PC-3 (cell line): ENCODE measurements around the gene RNASEH2B. TPM values are rescaled to one million over a fixed set of nuclear protein-coding genes. Genes with fewer than 3 reads are reported as not detected.

Experiments used
- ATAC-seq: fragments of 200-7000 bp; cut with Tn5 transposase; 2 replicates; pipeline ENCODE4 v1.9.1; 2020; ENCODE audit warnings: mild to moderate bottlenecking, moderate library complexity
- BruUV-seq: library from RNA; stranded (reverse); fragments of 400-500 nt; replicated peaks from 2 replicates; lab custom pipeline; 2021; lab: Mats Ljungman, UMichigan
- CTCF ChIA-PET: fragments of 300-600 bp; sonication (Branson Sonifier 250); formaldehyde crosslinking; loops from one replicate; lab custom pipeline; 2022; ENCODE audit warnings: antibody characterized with exemption; lab: Charles Lee
- POLR2A ChIA-PET: fragments of 300-600 bp; sonication (Branson Sonifier 250); formaldehyde crosslinking; loops from one replicate; lab custom pipeline; 2022; ENCODE audit warnings: antibody characterized with exemption; ENCODE audit not compliant: unreplicated experiment; lab: Charles Lee
- DNase-seq: peaks from one replicate; pipeline ENCODE4 v3.0.0-alpha.2; 2015
- H2AFZ ChIP-seq: fragments of 300-600 bp; sonication (generic); 2 replicates; pipeline ENCODE4 v1.6.0; 2016; ENCODE audit warnings: antibody characterized with exemption, low read length
- H3F3A ChIP-seq: fragments of 300-600 bp; sonication (generic); one replicate; pipeline ENCODE4 v1.6.0; 2017; ENCODE audit warnings: antibody characterized with exemption, low read length, control low read depth, mild to moderate bottlenecking; ENCODE audit not compliant: unreplicated experiment
- H3K27ac ChIP-seq: fragments of 300-600 bp; sonication (generic); 2 replicates; pipeline ENCODE4 v1.5.1; 2016; ENCODE audit warnings: mild to moderate bottlenecking, low read length
- H3K27me3 ChIP-seq: fragments of 300-600 bp; sonication (generic); 2 replicates; pipeline ENCODE4 v1.6.1; 2016; ENCODE audit warnings: low read length, mixed read lengths
- H3K36me3 ChIP-seq: fragments of 300-600 bp; sonication (generic); 2 replicates; pipeline ENCODE4 v1.6.1; 2016; ENCODE audit warnings: low read depth, mixed run types, low read length, mixed read lengths
- H3K4me1 ChIP-seq: fragments of 300-600 bp; sonication (generic); 2 replicates; pipeline ENCODE4 v1.5.1; 2016; ENCODE audit warnings: low read length; ENCODE audit not compliant: insufficient read depth
- H3K4me2 ChIP-seq: fragments of 300-600 bp; sonication (generic); 2 replicates; pipeline ENCODE4 v1.6.0; 2016; ENCODE audit warnings: low read length
- H3K4me3 ChIP-seq: fragments of 300-600 bp; sonication (generic); 2 replicates; pipeline ENCODE4 v1.5.1; 2016; ENCODE audit warnings: mild to moderate bottlenecking, low read length, mixed read lengths
- H3K79me2 ChIP-seq: fragments of 300-600 bp; sonication (generic); 2 replicates; pipeline ENCODE4 v1.6.1; 2017; ENCODE audit warnings: low read length, mixed read lengths
- H3K9ac ChIP-seq: fragments of 300-600 bp; sonication (generic); 2 replicates; pipeline ENCODE4 v1.6.0; 2016; ENCODE audit warnings: mild to moderate bottlenecking, low read length
- H3K9me2 ChIP-seq: fragments of 300-600 bp; sonication (generic); replicated peaks from 2 replicates; pipeline ENCODE4 v1.6.1; 2016; ENCODE audit warnings: mixed run types, low read length, mixed read lengths
- H3K9me3 ChIP-seq: fragments of 300-600 bp; sonication (generic); 2 replicates; pipeline ENCODE4 v1.6.1; 2016; ENCODE audit warnings: low read length, mixed read lengths
- H4K20me1 ChIP-seq: fragments of 300-600 bp; sonication (generic); 2 replicates; pipeline ENCODE4 v1.6.1; 2016; ENCODE audit warnings: low read length, mixed read lengths
- EZH2 ChIP-seq: fragments of 300-600 bp; sonication (generic); IDR thresholded peaks from one replicate; pipeline ENCODE4 v1.6.1; 2017; ENCODE audit warnings: antibody characterized with exemption, mild to moderate bottlenecking, low read length; ENCODE audit not compliant: unreplicated experiment
- EZH2phosphoT487 ChIP-seq: fragments of 300-600 bp; sonication (generic); IDR thresholded peaks from 2 replicates; pipeline ENCODE4 v1.6.1; 2018; ENCODE audit warnings: mild to moderate bottlenecking, antibody characterized with exemption, low read length, borderline replicate concordance
- intact Hi-C: fragments of 100-400 bp; cut with micrococcal nuclease; formaldehyde crosslinking; loops from 2 replicates; pipeline ENCODE4 v1.9.0; 2023
- total RNA-seq: library from RNA; depleted of rRNA; stranded (reverse); fragments of >200 nt; gene quantifications from 2 replicates; pipeline ENCODE4 v1.2.3, GENCODE V29; 2014
- TF ChIP-seq, protein P1 (sequence below): fragments of 300-600 bp; sonication (generic); conservative IDR thresholded peaks from 2 replicates; pipeline ENCODE4 v1.5.1; 2017; ENCODE audit warnings: antibody characterized with exemption, low read depth, mild to moderate bottlenecking, low read length

Gene RNASEH2B
- total RNA-seq, 1 experiment from 2014 or later, result 36.0 TPM

GRCh38 chr13:50867637-50867945 lies 42.0 kb upstream of the RNASEH2B start:
- Histone ChIP-seq H3K9ac (no peak overlapping the region), H3K27me3 (peaks cover 9% of the 10 kb centered on the region), H2AFZ (no peak overlapping the region), H4K20me1 (no peaks in the 10 kb centered on the region), H3K9me2 (no peaks in the 10 kb centered on the region), H3K9me3 (no peaks in the 10 kb centered on the region), H3F3A (no peaks in the 10 kb centered on the region), H3K79me2 (no peaks in the 10 kb centered on the region), H3K27ac (no peak overlapping the region), H3K36me3 (no peaks in the 10 kb centered on the region), H3K4me2 (no peak overlapping the region), H3K4me1 (no peaks in the 10 kb centered on the region), H3K4me3 (no peak overlapping the region)
- CTCF ChIA-PET, result no interaction called here
- no peak for ATAC-seq
- TF ChIP-seq EZH2phosphoT487 (no peak), EZH2 (no peak)
- TF ChIP-seq, protein P1, sequence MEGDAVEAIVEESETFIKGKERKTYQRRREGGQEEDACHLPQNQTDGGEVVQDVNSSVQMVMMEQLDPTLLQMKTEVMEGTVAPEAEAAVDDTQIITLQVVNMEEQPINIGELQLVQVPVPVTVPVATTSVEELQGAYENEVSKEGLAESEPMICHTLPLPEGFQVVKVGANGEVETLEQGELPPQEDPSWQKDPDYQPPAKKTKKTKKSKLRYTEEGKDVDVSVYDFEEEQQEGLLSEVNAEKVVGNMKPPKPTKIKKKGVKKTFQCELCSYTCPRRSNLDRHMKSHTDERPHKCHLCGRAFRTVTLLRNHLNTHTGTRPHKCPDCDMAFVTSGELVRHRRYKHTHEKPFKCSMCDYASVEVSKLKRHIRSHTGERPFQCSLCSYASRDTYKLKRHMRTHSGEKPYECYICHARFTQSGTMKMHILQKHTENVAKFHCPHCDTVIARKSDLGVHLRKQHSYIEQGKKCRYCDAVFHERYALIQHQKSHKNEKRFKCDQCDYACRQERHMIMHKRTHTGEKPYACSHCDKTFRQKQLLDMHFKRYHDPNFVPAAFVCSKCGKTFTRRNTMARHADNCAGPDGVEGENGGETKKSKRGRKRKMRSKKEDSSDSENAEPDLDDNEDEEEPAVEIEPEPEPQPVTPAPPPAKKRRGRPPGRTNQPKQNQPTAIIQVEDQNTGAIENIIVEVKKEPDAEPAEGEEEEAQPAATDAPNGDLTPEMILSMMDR, result no peak
- BruUV-seq, result no TSS peak
- no peak for DNase-seq
- POLR2A ChIA-PET, result no interaction called here
- intact Hi-C loops, result no loop called here

- Histone ChIP-seq H3K79me2 (no peaks in the 10 kb centered on the region), H3K9ac (no peak overlapping the region), H3K9me2 (no peaks in the 10 kb centered on the region), H3K36me3 (no peaks in the 10 kb centered on the region), H3K27ac (no peak overlapping the region), H4K20me1 (no peaks in the 10 kb centered on the region), H3K9me3 (no peaks in the 10 kb centered on the region), H3K4me2 (no peak overlapping the region), H3K27me3 (peaks cover 9% of the 10 kb centered on the region), H3K4me1 (no peaks in the 10 kb centered on the region), H3F3A (no peaks in the 10 kb centered on the region), H2AFZ (no peak overlapping the region), H3K4me3 (no peak overlapping the region)
- POLR2A ChIA-PET, result no interaction called here
- TF ChIP-seq EZH2 (no peak), EZH2phosphoT487 (no peak)
- TF ChIP-seq, protein P1, result no peak
- BruUV-seq, result no TSS peak
- ATAC-seq (no peak), DNase-seq (no peak)
- intact Hi-C loops, result no loop called here
- CTCF ChIA-PET, result no interaction called here
These were observed 38.2 kb upstream of the RNASEH2B start for GRCh38 chr13:50871405-50871804.

GRCh38 chr13:50873467-50873866 lies 36.1 kb upstream of the RNASEH2B start:
- no peaks in the 10 kb centered on the region for H3K4me1 ChIP-seq
- BruUV-seq, result no TSS peak
- ATAC-seq (no peak), DNase-seq (peak; percentile 3)
- ChIA-PET POLR2A (no interaction called here), CTCF (no interaction called here)
- H3K9me3 ChIP-seq, result no peaks in the 10 kb centered on the region
- H2AFZ ChIP-seq, result no peak overlapping the region
- H3K36me3 ChIP-seq, result no peaks in the 10 kb centered on the region
- no peaks in the 10 kb centered on the region for H3K79me2 ChIP-seq
- no peak overlapping the region for H3K27ac ChIP-seq
- no peaks in the 10 kb centered on the region for H3F3A ChIP-seq
- intact Hi-C loops, result no loop called here
- no peaks in the 10 kb centered on the region for H3K27me3 ChIP-seq
- no peak overlapping the region for H3K9ac ChIP-seq
- no peaks in the 10 kb centered on the region for H3K9me2 ChIP-seq
- no peaks in the 10 kb centered on the region for H4K20me1 ChIP-seq
- no peak overlapping the region for H3K4me2 ChIP-seq
- H3K4me3 ChIP-seq, result no peak overlapping the region
- TF ChIP-seq EZH2phosphoT487 (no peak), EZH2 (no peak)
- TF ChIP-seq, protein P1, result no peak
